ENCODE data around the gene TBCK.

DNA sequence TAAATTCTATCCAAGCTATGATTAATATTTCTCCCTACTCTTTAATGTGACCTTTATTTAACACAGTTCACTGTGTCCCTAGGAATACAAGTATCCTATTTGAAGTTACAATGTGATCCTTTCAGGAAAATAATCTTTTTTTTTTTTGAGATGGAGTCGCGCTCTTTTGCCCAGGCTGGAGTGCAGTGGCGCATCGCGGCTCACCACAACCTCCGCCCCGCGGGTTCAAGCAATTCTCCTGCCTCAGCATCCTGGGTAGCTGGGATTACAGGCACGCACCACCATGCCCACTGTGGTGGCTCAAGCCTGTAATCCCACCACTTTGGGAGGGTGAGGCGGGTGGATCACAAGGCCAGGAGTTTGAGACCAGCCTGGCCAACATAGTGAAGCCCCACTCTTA, 21.9 kb downstream of the TBCK start:
- TF ChIP-seq, protein P1, sequence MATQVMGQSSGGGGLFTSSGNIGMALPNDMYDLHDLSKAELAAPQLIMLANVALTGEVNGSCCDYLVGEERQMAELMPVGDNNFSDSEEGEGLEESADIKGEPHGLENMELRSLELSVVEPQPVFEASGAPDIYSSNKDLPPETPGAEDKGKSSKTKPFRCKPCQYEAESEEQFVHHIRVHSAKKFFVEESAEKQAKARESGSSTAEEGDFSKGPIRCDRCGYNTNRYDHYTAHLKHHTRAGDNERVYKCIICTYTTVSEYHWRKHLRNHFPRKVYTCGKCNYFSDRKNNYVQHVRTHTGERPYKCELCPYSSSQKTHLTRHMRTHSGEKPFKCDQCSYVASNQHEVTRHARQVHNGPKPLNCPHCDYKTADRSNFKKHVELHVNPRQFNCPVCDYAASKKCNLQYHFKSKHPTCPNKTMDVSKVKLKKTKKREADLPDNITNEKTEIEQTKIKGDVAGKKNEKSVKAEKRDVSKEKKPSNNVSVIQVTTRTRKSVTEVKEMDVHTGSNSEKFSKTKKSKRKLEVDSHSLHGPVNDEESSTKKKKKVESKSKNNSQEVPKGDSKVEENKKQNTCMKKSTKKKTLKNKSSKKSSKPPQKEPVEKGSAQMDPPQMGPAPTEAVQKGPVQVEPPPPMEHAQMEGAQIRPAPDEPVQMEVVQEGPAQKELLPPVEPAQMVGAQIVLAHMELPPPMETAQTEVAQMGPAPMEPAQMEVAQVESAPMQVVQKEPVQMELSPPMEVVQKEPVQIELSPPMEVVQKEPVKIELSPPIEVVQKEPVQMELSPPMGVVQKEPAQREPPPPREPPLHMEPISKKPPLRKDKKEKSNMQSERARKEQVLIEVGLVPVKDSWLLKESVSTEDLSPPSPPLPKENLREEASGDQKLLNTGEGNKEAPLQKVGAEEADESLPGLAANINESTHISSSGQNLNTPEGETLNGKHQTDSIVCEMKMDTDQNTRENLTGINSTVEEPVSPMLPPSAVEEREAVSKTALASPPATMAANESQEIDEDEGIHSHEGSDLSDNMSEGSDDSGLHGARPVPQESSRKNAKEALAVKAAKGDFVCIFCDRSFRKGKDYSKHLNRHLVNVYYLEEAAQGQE (IDR thresholded peaks at IDR 0.05; ENCODE audit: low read depth) = no peak
- TF ChIP-seq EP300 (IDR thresholded peaks at IDR 0.05; ENCODE audit: borderline replicate concordance) (no peak), FOXM1 (IDR thresholded peaks at IDR 0.05; ENCODE audit: borderline replicate concordance, low read depth) (no peak), RAD21 (IDR thresholded peaks at IDR 0.05; ENCODE audit: low read depth) (no peak), CREB1 (IDR thresholded peaks at IDR 0.05; ENCODE audit: low read depth) (no peak), ZBTB7A (IDR thresholded peaks at IDR 0.05; ENCODE audit: low read depth) (no peak), TAF1 (IDR thresholded peaks at IDR 0.05; ENCODE audit: low read depth) (no peak), TCF12 (IDR thresholded peaks at IDR 0.05; ENCODE audit: low read depth) (no peak)
- TF ChIP-seq, protein P2, sequence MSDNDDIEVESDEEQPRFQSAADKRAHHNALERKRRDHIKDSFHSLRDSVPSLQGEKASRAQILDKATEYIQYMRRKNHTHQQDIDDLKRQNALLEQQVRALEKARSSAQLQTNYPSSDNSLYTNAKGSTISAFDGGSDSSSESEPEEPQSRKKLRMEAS (IDR thresholded peaks at IDR 0.05) = no peak

Data from Ishikawa (cell line).